ENCODE results near the gene CARD9.

CARD9 gene

GRCh38 chr9:136318111-136318775 is 55.2 kb downstream of the CARD9 start:
- DNase-seq, result no peak

- DNase-seq, result no peak
Measured at GRCh38 chr9:136317695-136318094, 55.8 kb downstream of the CARD9 start.

- DNase-seq, result no peak
Measured at GRCh38 chr9:136316896-136317676, 56.4 kb downstream of the CARD9 start.

GRCh38 chr9:136316271-136316751 is 57.2 kb downstream of the CARD9 start:
- DNase-seq, result peak; percentile 65

- DNase-seq, result no peak
Measured at GRCh38 chr9:136314944-136315343, 58.5 kb downstream of the CARD9 start.

GRCh38 chr9:136314056-136314416 is 59.4 kb downstream of the CARD9 start:
- no peak for DNase-seq

All from CD4-positive, alpha-beta T cell treated with Interleukin-12 subunit alpha and Interleukin-12 subunit beta, for 1 hour (primary cell).